Measurements from ENCODE around the gene VPS8.
A peak's percentile ranks its signal among the peaks of the same experiment; 100 is the strongest.

Gene VPS8

DNA sequence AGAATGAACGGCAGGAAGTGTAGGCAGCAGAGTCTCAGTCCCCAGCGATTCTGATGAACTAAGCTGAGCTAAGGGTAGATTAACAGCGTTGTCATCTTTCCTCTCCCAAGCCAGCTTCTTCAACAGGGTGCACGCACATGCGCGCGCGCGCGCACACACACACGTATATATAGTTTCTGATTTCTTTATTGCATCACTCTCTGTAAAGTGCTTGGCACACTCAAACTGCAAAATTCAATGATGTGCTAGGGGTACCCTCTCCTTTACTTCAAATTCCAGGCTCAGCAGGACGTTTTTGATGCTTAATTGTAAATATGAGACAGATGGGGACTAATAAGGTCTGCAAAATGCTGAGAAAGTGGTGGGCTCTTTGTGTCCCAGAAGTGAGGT lies 26.1 kb upstream of the VPS8 start:
- no peak for DNase-seq

DNA sequence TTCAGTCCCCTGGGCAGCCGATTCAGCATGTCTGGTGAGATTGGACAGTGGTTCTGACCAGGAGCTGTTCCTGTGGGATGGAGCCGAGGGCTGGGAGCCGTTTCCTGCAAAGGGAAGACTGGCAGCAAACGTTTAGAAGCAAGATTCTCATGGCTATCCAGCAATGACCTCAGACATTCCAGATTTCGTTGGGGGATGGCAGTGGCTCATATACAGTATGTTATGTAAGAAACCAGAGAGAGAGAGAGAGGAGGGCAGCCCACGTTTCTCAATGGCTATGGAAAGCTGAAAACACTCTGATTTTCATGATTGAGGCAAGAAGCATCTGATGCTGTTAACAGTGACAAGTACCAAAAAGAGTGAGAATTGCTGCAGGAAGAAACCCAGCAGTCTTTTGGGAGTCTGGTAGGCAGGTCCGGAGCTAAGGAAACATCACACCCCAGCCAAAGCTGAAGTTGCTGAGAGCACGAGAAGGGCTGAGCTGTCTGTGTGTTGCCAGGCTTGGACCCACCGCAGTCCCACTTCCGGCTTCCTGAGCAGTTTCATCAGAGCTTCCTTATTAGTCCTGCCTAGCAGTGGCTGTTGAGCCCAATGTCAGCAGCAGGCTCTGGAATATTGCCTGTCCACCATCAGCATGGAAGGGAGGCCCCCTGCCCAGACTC lies 25.6 kb upstream of the VPS8 start:
- no peak for DNase-seq

DNA sequence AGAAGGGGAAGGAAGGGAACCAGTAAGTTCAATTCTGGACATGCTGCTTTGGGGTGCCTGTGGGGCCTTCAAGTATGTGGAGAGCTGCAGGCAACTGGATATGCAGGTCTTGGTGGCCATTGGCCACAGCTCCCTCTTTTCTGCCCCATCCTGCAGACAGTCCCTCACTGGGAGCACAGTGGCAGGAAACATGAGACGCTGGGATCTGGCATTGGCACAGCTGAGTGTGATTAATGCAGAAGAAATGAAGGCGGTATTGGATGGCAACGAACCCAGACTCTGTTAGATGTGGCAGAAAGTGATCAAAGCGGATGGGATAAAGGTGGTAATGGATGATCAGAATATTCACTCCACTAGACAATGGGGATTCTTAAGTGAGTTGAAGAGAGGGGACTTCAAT lies 23.2 kb upstream of the VPS8 start:
- DNase-seq = no peak

DNA sequence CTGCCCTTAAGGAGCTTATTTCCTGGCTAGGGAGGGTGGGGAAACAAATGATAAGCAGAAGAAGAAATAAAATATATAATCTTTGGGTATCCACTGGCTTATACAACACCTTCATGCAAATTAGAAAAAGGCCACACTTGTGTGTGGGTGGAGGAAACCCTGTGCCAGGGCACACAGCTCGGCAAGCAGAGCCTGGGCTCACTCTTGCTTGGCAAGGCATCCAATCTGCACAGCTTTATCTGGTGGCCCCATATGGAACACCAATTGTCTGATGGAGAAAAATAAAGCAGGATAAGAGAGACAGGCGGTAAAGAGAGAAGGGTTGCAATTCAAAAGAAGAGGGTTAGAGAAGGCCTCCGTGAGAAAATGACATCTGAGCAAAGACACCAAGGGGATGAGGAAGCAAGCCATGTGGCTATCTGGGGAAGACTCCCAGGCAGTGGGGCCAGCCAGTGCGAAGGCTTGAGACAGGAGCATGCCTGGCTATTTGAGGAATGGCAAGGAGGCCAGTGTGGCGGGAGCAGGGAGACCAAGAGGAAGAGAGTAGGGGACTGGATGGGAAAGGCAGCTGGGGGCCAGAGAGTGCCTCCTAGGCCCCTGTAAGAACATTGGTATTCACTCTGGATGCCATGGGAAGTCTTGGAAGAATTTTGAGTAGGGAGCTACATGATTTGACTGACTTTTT lies 22.5 kb upstream of the VPS8 start:
- DNase-seq = no peak

DNA sequence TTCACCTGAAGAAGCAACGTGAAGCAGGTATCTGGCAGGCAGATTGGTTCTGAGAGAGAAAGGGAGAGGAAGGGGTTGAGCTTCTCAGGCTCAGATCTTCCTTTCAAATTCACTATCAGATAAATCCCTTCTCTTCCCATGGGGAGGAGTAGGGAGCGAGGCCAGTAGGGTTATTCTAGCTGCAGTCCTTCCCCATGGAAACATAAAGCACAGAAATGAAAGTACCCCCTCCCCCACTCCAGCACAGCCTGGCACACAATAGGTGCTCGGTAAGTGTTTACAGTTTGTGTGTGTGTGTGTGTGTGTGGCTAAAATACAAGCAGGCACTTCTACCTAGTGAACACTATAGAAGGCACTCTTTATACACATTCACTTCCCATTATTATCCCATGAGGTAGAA lies 20.8 kb upstream of the VPS8 start:
- DNase-seq = no peak

DNA sequence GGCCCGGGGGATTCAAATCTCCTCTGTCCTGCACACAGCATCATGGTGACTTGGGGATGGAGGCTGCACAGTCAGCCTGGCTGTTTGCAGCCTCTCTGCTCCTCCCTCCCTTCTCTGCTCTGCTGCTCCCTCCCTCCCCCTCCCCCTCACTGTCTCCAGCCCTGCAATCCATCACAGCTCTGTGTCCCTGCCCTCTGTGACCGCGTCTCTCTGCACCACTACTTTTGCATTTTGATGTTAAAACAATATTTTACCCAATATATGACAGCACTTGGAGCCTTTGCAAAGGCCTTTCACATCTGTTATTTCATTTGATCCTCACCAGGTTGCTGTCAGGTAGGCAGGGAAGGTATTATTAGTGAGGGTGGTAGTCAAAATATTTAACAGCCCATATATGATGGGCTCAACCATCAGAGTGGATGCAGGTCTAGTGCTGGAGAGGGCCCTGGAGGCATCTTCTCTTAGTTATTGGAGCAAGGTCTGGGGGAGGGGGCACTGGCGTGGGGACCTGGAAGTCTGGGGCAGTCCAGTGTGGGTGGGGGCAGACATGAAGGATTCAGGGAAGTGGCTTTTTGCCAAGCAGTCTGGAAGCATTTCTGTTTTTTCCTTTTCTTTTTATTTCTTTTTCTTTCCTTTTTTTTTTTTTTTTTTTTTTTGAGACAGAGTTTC lies 16.3 kb upstream of the VPS8 start:
- no peak for DNase-seq

DNA sequence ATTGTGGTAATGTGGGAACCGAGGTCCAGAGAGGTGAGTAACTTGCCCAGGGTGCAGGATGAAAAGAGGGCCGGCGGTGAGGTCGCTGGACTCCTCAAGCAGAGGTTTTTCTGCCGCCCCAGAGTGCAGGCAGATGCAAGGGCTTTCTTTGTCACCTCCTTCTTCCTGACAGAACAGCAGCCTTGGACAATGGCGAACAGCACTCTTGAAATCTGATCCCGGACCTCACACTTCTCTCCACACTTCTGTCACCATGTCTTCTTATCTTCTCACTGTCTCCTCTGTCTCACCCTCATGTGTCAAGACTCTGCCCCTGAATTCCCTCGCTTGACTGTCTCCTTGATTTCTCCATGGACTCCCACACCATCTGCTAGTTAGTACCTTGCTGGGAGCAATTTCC lies 15.4 kb upstream of the VPS8 start:
- DNase-seq = no peak

DNA sequence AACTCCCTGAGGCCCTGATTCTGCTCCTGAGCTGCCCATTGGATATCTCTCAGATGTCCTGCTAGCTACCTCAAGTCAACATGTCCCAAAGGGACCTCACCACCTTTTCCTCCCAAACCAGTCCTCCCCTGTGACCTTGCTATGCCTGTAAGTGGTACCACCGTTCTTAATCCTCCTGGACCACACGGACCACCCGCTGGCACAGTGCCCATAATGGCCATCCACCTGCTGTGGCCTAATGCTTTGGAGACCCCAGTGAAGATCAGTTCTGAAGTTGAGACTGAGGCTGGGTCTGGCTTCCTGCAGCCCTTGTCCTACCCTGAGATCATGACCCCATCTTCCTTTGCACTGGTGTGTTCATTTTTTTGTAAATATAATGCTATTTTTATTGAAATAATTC lies 15.0 kb upstream of the VPS8 start:
- no peak for DNase-seq

DNA sequence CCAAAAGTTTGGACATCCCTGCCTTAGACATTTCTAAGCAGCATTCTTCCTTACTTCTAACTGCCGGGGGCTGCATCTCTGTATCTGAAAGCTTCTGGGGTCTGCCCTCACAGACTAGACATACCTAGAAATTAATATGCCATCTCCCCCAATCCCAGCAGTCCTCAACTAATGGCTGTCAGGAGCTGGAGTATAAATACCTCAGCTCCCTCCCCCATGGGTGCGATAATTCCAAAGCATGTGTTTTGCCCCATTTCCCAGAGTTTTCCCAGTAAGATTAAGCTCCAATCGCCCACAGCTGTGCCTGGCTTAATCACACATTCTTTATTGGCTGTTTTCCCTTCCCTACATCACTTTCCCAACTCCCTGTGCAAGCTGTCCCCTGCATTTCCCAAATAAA lies 13.8 kb upstream of the VPS8 start:
- DNase-seq = no peak

DNA sequence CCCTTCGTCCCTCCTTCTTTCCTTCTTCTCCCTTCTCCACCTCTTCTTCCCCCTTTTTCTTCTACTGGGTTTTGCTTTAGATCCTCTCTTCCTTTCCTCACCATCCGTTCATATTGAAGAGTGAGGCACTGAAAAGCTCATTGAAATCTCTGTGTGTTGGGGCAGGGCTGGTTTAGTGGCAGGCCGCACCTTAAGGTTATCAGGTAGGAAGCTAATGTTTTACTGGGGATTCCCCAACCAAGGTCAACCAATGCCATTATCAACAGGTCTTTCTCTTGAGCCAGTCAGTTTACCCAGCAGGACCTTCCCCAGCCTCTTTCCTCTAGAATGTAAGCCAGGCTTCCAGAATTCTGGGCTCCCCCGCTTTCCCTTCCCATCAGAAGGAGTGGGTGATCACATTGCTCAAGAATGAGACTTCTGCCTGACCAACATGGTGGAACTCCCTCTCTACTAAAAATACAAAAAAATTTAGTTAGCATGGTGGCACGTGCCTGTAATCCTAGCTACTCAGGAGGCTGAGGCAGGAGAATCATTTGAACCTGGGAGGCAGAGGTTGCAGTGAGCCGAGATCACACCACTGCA lies 11.5 kb upstream of the VPS8 start:
- DNase-seq = no peak

DNA sequence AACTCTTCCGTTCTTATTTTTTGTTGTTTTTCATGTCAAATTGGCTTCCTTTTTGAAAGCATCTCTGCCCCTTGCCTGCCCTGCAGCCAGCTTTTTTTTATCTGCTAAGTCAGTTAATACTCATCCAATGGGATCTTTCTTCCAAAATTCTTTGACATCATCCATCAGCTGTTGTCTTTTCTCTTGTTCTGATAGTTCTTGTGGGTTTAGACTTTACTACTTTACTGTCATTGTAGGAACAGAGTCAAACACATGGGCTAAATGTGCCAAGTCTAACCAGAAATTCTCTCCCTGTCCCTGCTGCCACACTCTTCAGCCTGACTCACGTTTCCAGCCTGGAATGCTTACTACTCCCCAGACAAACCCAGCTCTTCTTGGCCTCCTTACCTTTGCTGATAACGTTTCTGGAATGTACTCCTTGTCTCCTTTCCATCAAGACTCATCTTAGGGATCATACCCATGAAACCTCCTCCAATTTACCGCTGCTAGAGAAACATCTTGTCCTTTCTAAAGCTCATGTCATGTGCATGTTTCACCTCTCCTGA lies 10.7 kb upstream of the VPS8 start:
- no peak for DNase-seq

DNA sequence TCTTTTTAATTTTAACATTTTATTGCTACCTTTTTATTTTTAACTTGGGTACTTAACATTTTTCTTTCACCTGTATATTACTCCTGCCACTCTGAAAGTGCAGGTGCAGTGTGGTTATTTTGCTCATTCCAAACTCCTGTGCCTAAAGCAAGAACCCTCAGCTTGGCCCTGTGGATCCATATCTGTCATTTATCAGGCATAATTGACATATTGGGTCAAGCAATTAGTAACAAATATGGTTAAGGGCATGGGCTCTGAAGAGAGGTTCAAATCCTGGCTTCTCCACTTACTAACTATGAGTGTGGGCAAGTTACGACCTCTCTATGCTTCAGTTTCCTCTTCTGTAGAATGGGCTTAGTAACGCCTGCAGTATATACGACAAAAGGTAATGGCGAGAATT lies 9.8 kb upstream of the VPS8 start:
- no peak for DNase-seq

DNA sequence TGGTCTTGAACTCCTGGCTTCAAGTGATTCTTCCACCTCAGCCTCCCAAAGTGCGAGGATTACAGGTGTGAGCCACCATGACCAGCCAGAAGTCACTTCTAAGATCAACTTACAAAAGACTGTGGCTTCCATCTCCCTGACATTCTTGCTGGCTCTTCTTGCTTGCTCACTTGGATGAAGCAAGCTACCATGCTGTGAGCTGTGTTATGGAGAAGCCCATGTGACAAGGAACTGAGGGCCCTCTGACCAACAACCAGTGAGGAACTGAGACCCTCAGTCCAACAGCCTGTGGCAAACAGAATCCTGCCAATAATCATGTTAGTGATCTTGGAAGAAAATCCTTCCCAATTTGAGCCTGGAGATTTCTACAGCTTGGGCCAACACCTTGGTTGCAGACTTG lies 7.2 kb upstream of the VPS8 start:
- no peak for DNase-seq

DNA sequence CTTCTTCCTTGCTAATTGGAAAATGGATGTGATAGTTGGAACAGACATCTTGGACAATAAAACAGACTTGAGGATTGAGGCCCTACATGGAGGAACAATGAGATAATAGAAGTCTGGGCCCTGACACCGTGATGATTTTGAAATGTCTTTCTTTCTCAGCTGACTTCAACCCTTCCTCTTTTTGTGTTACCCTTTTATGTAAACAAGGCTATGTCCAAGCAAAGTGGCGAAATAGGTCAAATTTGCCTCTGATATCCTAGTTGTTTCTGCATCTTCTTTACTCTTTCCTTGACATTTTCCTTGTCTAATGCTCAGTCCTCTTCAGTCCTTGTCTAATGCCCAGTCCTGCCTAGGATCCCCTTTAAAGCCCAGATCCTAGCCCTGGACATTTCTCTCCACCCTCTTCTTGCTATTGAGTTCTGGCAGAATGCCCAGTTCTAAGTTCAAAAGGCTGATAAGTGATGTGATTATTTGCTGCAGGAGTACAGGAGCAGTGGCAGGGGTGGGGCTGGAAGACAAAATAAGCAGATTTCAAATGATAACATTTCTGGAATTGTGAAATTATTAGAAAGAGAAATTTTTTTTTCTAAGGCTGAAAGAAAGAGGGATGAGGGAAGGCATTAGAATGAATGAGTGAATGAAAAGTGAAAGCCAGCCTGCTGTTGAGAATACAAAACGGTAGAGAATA lies 6.5 kb upstream of the VPS8 start:
- DNase-seq = no peak

DNA sequence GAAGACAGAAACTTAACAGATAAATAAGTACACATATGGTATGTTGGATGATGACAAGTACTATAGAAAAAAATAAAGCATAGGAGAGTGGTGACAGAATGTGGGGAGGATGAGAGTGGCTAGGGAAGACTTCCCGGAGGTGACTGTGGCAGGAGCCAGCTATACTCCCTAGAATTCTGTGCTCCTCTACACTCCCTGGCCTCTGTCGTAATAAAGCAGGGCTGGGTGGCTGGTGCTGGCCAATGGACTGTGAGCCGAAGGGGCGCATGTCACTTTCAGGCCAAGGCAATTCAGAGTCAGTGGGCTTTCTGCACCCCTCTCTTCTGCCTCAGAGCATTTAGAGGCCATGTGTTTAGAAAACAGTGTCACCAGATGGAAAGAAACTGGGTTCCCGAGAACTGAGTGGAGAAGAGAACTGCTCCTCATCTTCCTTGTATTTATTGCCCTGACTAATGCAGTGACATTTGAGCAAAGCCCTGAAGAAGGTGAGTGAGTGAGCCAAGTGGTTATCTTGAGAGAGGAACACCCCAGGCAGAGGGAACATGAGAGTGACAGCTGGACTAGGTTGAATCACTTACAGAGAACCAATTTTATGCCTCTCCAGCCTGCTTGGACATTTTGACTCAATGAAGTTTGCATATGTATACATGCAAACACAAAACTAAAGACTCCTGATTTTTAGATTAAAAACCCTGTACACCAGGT lies 5.2 kb upstream of the VPS8 start:
- DNase-seq = no peak

DNA sequence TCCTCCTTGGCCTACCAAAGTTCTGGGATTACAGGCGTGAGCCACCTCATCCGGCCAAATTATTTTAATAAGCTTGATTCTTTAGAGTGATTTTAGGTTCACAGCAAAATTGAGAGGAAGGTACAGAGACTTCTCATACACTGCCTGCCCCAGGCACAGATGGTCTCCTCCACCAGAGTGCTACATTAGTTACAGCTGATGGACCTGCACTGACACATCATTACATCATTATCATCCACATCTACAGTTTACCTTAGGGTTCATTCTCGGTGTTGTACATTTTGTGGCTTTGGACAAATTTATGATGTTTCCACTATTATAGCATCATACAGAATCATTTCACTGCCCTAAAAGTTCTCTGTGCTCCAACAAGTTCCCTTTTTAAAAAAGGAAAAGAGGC lies 4.4 kb upstream of the VPS8 start:
- DNase-seq = no peak

DNA sequence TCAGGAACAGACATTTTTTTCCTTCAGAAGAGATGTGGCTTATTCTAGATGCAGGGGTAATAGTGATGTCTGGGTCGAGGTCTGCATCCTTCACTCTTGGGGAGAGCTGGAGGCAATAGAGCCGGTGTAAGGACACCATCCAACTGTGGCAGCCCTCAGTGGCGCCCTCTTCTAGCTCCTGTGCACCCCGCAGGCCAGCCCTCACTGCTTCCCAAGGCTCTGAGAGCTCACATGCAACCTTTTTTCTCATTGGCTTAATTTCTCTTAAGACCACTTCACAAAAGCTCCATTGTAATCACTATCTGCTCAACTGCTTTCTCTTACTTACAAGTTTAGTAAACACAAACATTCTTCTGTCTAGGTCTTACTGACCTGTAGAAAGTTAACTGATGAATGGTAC lies 3.9 kb upstream of the VPS8 start:
- no peak for DNase-seq

DNA sequence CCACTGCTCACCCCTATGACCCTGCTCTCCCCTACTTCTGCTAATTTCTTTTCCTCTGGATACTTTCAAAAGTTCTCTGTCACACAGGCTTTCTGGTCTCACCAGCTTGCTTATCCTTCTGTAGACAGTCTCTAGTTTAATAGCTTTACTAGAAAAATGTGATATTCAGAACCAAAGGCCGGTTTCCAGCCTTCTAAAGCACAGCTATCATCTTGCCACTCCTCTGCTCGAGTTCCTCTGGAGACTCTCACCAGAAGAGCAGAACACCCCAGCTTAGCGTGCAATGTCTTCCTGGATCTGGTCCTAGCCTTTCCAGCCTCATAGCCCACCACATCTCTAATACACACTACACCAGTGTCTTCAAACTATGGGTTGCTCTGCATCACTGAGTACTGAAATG lies 1.8 kb upstream of the VPS8 start:
- DNase-seq = no peak

DNA sequence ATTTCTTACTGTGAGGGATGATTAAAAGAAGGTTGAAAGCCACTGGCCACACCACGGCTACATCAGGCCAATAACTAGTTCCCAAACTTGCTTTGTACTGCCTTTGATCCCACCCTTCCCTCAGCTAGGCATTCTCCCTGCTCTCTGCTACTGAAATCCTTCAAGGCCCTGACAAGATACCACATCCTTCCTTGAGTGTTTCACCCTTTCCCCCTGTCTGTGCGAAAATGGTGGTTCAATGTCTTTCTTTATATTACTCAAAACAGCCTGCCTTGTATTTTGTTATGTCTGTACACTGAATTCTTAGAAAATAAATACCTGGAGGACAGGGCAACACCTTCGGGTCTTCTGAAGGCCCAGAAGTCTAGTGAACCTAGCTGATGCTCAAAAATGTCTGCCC lies 932 bp upstream of the VPS8 start:
- DNase-seq = no peak

DNA sequence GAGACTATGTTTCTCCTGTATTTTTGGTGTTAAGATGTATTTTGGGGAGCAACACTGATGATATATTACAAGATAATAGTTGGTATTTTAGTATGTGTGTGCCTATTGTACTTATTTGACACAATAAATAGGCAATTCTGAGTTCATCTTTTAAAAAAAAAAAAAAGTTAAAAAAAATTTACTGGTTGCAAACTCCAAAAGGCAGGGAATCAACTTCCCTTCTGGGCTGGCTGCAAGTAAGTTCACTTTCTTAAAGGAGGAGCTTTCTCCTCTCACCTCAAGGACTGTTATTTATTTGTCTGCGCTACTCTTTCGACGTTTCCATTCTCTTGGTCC lies 335 bp upstream of the VPS8 start:
- no peak for DNase-seq

DNA sequence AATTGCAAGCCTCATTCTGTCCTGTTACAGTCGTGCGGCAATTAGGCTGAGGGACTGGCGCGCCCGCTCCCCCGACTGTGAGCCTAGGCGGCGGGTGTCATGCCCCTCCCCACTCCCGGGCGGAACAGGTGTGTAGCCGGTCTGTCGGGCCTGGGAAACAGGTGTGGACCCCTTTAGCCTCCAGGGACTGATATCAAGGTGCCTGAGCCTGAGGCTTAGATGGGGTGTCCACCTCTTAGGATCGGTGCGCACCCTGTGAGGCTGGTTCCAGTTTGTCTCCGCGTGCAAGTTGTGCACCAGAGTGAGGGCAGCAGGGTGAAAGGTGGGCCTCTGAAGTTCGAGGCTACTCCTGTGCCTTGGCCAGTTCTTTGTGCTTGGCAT lies 686 bp downstream of the VPS8 start:
- peak in 3 of 6 experiments; percentile 22 to 35 (median 27) for DNase-seq

DNA sequence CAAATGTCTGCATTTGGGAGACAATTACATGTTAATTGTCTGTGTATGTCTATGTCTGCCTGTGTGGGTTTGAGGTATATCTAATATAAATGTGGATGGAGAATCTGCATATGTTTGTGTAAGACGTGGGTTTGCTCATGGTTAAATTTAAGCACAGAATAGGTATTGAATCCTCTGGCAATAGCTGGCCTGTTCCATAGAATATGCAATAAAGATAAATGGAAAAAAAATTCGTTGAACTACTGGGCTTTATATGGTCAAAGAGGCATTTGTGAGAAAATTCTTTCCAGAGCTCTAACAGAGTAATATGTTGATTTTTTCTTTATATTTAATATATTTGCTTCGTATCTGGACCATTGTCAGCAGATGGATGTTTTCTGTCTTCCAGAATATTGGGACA lies 1.4 kb downstream of the VPS8 start:
- DNase-seq = no peak

DNA sequence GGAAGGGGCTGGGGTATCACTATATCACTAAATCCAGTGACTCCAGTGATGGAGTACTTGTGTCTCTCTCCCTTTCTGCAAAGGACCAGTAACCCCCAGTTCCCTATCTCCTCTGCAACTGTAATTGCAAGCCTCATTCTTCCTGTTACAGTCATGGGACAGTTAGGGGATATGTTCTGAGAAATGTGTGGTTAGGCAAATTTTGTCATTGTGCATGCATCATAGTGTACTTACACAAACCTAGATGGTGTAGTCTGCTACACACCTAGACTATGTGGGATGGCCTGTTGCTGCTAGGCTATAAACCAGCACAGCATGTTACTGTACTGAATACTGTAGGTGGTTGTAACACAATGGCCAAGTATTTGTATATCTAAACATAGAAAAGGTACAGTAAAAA lies 2.2 kb downstream of the VPS8 start:
- DNase-seq = no peak

Measured in stimulated activated naive CD4-positive, alpha-beta T cell (primary cell).